Activated CD4-positive, alpha-beta T cell treated with anti-CD3 and anti-CD28 coated beads, Interleukin-10, Interleukin-2, amounts not matched to agents 100 ng/mL and 50 ng/mL, durations not matched to agents 16 hours and 8 hours (primary cell): ENCODE data around the gene PLA2G4E.

ENCODE experiments used
- DNase-seq: peaks from one replicate; pipeline ENCODE4 v3.0.0-alpha.2; 2020

PLA2G4E gene

GRCh38 chr15:41932511-41933289 lies 88.1 kb downstream of the PLA2G4E start:
- DNase-seq = no peak

- DNase-seq = no peak
Measured at GRCh38 chr15:41932101-41932500, 88.7 kb downstream of the PLA2G4E start.
